ENCODE data around the gene NDUFS5. TPM values are rescaled to one million over a fixed set of nuclear protein-coding genes. Genes with fewer than 3 reads are reported as not detected.
"Not testable (repeated sequence)": the region's sequence is repeated elsewhere in the genome, so short reads cannot be mapped to it uniquely, and the experiment has no call there.

Gene NDUFS5
- total RNA-seq (2022) = 176 and 192 TPM in 2 replicates
- percentile 81 among the genes with signal in this experiment for Bru-seq, nascent RNA
- percentile 75 among the genes with signal in this experiment for BruChase-seq, experiment 1, labeled RNA remaining after a 2-hour chase
- BruChase-seq, experiment 2, labeled RNA remaining after a 6-hour chase = percentile 87 among the genes with signal in this experiment
- long read RNA-seq, transcript NDUFS5-202 (3 exons, 548 nt) = minor isoform, 5 of 184 reads
- long read RNA-seq, transcript NDUFS5-201 (3 exons, 544 nt) = major isoform, 173 of 184 reads
- long read RNA-seq, partial matches to known transcripts = 6 of 184 reads
- long read RNA-seq, other reads (novel, unspliced or antisense) = 0 of 184 reads

GRCh38 chr1:39026051-39026865 lies at the start of gene NDUFS5:
NDUFS5 (plus strand) TSS chr1:39026350; CDS start chr1:39028725, 2,375 bp downstream.
- H3K36me3 Mint-ChIP-seq (ENCODE audit: insufficient read depth, unreplicated experiment) = peaks cover 49% of the 10 kb centered on the region
- no peaks in the 10 kb centered on the region for H3K27me3 Mint-ChIP-seq (ENCODE audit: insufficient read depth, unreplicated experiment)
- POLR2A ChIA-PET = interaction anchor here (0.5 to 1.1 kb wide), 8 partner anchors 11 to 1370 kb away, joined by 3 to 6 read pairs (median 4); partner anchors contain the start of genes RRAGC and SMAP2
- H3K4me1 Mint-ChIP-seq (ENCODE audit: low read depth, unreplicated experiment) = peaks cover 6% of the 10 kb centered on the region
- Histone ChIP-seq H3K9me3 (no peaks in the 10 kb centered on the region), H3K4me3 (ENCODE audit: low read depth, low read length) (peak within 1 kb of the TSS; percentile 82), H3K4me1 (peaks cover 10% of the 10 kb centered on the region), H3K36me3 (ENCODE audit: control insufficient read depth, insufficient read depth, low read length) (no peaks in the 10 kb centered on the region), H3K27me3 (replicated peaks; ENCODE audit: control insufficient read depth, insufficient read depth, low read length) (no peaks in the 10 kb centered on the region)
- H3K9me3 Mint-ChIP-seq (ENCODE audit: unreplicated experiment) = no peaks in the 10 kb centered on the region
- peak within 1 kb of the TSS; percentile 100 for H3K27ac Mint-ChIP-seq (ENCODE audit: unreplicated experiment)
- intact Hi-C loops (cut with micrococcal nuclease; ENCODE audit: unreplicated experiment) = loop anchor here (2.0 to 5.0 kb wide), 3 partner anchors 35 to 186 kb away; partner anchors contain the start of gene AKIRIN1
- peak; percentile 85 to 87 for DNase-seq
- CTCF ChIA-PET = interaction anchor here (0.7 to 1.8 kb wide), 5 partner anchors 10 to 107 kb away, joined by 3 to 10 read pairs (median 3); no protein-coding TSS in a partner anchor
- TF ChIP-seq CTCF (IDR thresholded peaks at IDR 0.05; ENCODE audit: insufficient read depth in 1 of 2, low read depth in 1 of 2, low read length in 1 of 2, severe bottlenecking in 1 of 2, unreplicated experiment in 1 of 2) = no peak
- BruUV-seq (replicated peaks) = TSS peak; percentile 97
- H3K4me3 Mint-ChIP-seq (ENCODE audit: unreplicated experiment) = peak within 1 kb of the TSS; percentile 95

GRCh38 chr1:38977399-38978244 lies 48.5 kb upstream of the NDUFS5 start:
- H3K27ac Mint-ChIP-seq (ENCODE audit: unreplicated experiment); H3K4me3 Mint-ChIP-seq (ENCODE audit: unreplicated experiment); CTCF ChIA-PET; H3K4me3 ChIP-seq (ENCODE audit: low read depth, low read length); BruUV-seq (replicated peaks); H3K36me3 Mint-ChIP-seq (ENCODE audit: insufficient read depth, unreplicated experiment); H3K36me3 ChIP-seq (ENCODE audit: control insufficient read depth, insufficient read depth, low read length); H3K9me3 Mint-ChIP-seq (ENCODE audit: unreplicated experiment); H3K9me3 ChIP-seq; H3K27me3 Mint-ChIP-seq (ENCODE audit: insufficient read depth, unreplicated experiment); DNase-seq; H3K4me1 Mint-ChIP-seq (ENCODE audit: low read depth, unreplicated experiment); intact Hi-C loops (cut with micrococcal nuclease; ENCODE audit: unreplicated experiment); H3K27me3 ChIP-seq (replicated peaks; ENCODE audit: control insufficient read depth, insufficient read depth, low read length); POLR2A ChIA-PET; H3K4me1 ChIP-seq: not testable (repeated sequence)

- H3K9me3 Mint-ChIP-seq (ENCODE audit: unreplicated experiment); intact Hi-C loops (cut with micrococcal nuclease; ENCODE audit: unreplicated experiment); POLR2A ChIA-PET; H3K36me3 Mint-ChIP-seq (ENCODE audit: insufficient read depth, unreplicated experiment); BruUV-seq (replicated peaks); H3K9me3 ChIP-seq; DNase-seq; CTCF ChIA-PET; H3K27me3 ChIP-seq (replicated peaks; ENCODE audit: control insufficient read depth, insufficient read depth, low read length); H3K4me3 Mint-ChIP-seq (ENCODE audit: unreplicated experiment); H3K4me1 Mint-ChIP-seq (ENCODE audit: low read depth, unreplicated experiment); H3K36me3 ChIP-seq (ENCODE audit: control insufficient read depth, insufficient read depth, low read length); H3K27me3 Mint-ChIP-seq (ENCODE audit: insufficient read depth, unreplicated experiment); H3K4me1 ChIP-seq; H3K27ac Mint-ChIP-seq (ENCODE audit: unreplicated experiment); H3K4me3 ChIP-seq (ENCODE audit: low read depth, low read length): not testable (repeated sequence)
These were observed 48.0 kb upstream of the NDUFS5 start for GRCh38 chr1:38978245-38978542.

GRCh38 chr1:38979380-38979779 lies 46.8 kb upstream of the NDUFS5 start:
- H3K4me1 Mint-ChIP-seq (ENCODE audit: low read depth, unreplicated experiment); H3K4me3 Mint-ChIP-seq (ENCODE audit: unreplicated experiment); BruUV-seq (replicated peaks): not testable (repeated sequence)

More at GRCh38 chr1:38979380-38979779, 46.8 kb upstream of the NDUFS5 start:
- CTCF ChIA-PET; H3K9me3 Mint-ChIP-seq (ENCODE audit: unreplicated experiment); H3K9me3 ChIP-seq; H3K4me1 ChIP-seq; H3K27me3 ChIP-seq (replicated peaks; ENCODE audit: control insufficient read depth, insufficient read depth, low read length); H3K36me3 Mint-ChIP-seq (ENCODE audit: insufficient read depth, unreplicated experiment); H3K36me3 ChIP-seq (ENCODE audit: control insufficient read depth, insufficient read depth, low read length); H3K27ac Mint-ChIP-seq (ENCODE audit: unreplicated experiment); POLR2A ChIA-PET; H3K27me3 Mint-ChIP-seq (ENCODE audit: insufficient read depth, unreplicated experiment); DNase-seq; intact Hi-C loops (cut with micrococcal nuclease; ENCODE audit: unreplicated experiment); H3K4me3 ChIP-seq (ENCODE audit: low read depth, low read length): not testable (repeated sequence)
